WTC11 (cell line): ENCODE measurements around the gene CD34. TPM values are rescaled to one million over a fixed set of nuclear protein-coding genes. Genes with fewer than 3 reads are reported as not detected.

Experiments used
- ATAC-seq: fragments of 200-7000 bp; cut with Tn5 transposase; 2 replicates; pipeline ENCODE4 v1.10.0; 2021; ENCODE audit warnings: mild to moderate bottlenecking, moderate library complexity
- CTCF ChIA-PET: fragments of 300-600 bp; sonication (Branson Sonifier 250); formaldehyde crosslinking; loops from one replicate; lab custom pipeline; 2021; ENCODE audit warnings: antibody characterized with exemption; lab: Charles Lee
- POLR2A ChIA-PET: fragments of 350-600 bp; sonication (Branson Sonifier 250); formaldehyde crosslinking; loops from one replicate; lab custom pipeline; 2021; ENCODE audit warnings: antibody characterized with exemption; lab: Charles Lee
- DNase-seq: peaks from one replicate; pipeline ENCODE4 v3.0.0; 2021; ENCODE audit warnings: low spot score
- H3K27ac Mint-ChIP-seq: 2 replicates; pipeline ENCODE4 v1.8.0; 2021; ENCODE audit warnings: mixed read lengths
- H3K27me3 Mint-ChIP-seq: 2 replicates; pipeline ENCODE4 v1.8.0; 2021; ENCODE audit warnings: low read depth, mild to moderate bottlenecking, moderate library complexity, mixed read lengths
- H3K36me3 Mint-ChIP-seq: 2 replicates; pipeline ENCODE4 v1.8.0; 2021; ENCODE audit warnings: mixed read lengths
- H3K4me1 Mint-ChIP-seq: 2 replicates; pipeline ENCODE4 v1.8.0; 2022; ENCODE audit warnings: mixed read lengths
- H3K4me3 Mint-ChIP-seq: 2 replicates; pipeline ENCODE4 v1.8.0; 2021; ENCODE audit warnings: mild to moderate bottlenecking, moderate library complexity, mixed read lengths
- H3K9me3 Mint-ChIP-seq: 2 replicates; pipeline ENCODE4 v1.8.0; 2021; ENCODE audit warnings: mixed read lengths
- CBFB ChIP-seq: sonication (generic); formaldehyde crosslinking; IDR thresholded peaks from 2 replicates; pipeline ENCODE4 v1.8.1; 2022; ENCODE audit warnings: mild to moderate bottlenecking, low read depth, missing genetic modification reagents
- CREM ChIP-seq: sonication (generic); formaldehyde crosslinking; IDR thresholded peaks from 2 replicates; pipeline ENCODE4 v1.8.1; 2022; ENCODE audit warnings: mild to moderate bottlenecking, missing genetic modification reagents, moderate library complexity
- E2F4 ChIP-seq: sonication (generic); formaldehyde crosslinking; IDR thresholded peaks from 2 replicates; pipeline ENCODE4 v1.8.1; 2022; ENCODE audit warnings: low read depth, mild to moderate bottlenecking, moderate library complexity, missing genetic modification reagents, borderline replicate concordance
- FOXJ3 ChIP-seq: sonication (generic); formaldehyde crosslinking; IDR thresholded peaks from 2 replicates; pipeline ENCODE4 v1.9.0; 2021; ENCODE audit warnings: missing genetic modification reagents, mild to moderate bottlenecking, borderline replicate concordance
- GTF2I ChIP-seq: fragments of 250-450 bp; sonication (Bioruptor Pico); conservative IDR thresholded peaks from 2 replicates; pipeline ENCODE4 v1.4.0; 2021; ENCODE audit warnings: mild to moderate bottlenecking
- IRF2 ChIP-seq: sonication (generic); formaldehyde crosslinking; IDR thresholded peaks from 2 replicates; pipeline ENCODE4 v1.8.0; 2022; ENCODE audit warnings: low read depth, missing genetic modification reagents, borderline replicate concordance
- JAZF1 ChIP-seq: fragments of 250-450 bp; sonication (Bioruptor Pico); IDR thresholded peaks from 2 replicates; pipeline ENCODE4 v1.9.0; 2021; ENCODE audit warnings: moderate library complexity, mild to moderate bottlenecking, inconsistent platforms
- MAX ChIP-seq: sonication (generic); formaldehyde crosslinking; IDR thresholded peaks from 2 replicates; pipeline ENCODE4 v1.8.0; 2022; ENCODE audit warnings: mild to moderate bottlenecking, missing genetic modification reagents
- NFATC4 ChIP-seq: fragments of 250-450 bp; sonication (Bioruptor Pico); IDR thresholded peaks from 2 replicates; pipeline ENCODE4 v1.9.0; 2021; ENCODE audit warnings: mild to moderate bottlenecking
- NFE2L1 ChIP-seq: sonication (generic); formaldehyde crosslinking; IDR thresholded peaks from 2 replicates; pipeline ENCODE4 v1.8.1; 2023; ENCODE audit warnings: missing genetic modification reagents
- PREB ChIP-seq: sonication (generic); formaldehyde crosslinking; IDR thresholded peaks from 2 replicates; pipeline ENCODE4 v1.8.1; 2022; ENCODE audit warnings: mild to moderate bottlenecking, missing genetic modification reagents, moderate library complexity, borderline replicate concordance
- PRRX2 ChIP-seq: fragments of 250-450 bp; sonication (Bioruptor Pico); IDR thresholded peaks from 2 replicates; pipeline ENCODE4 v1.8.0; 2021; ENCODE audit warnings: mild to moderate bottlenecking
- TEAD4 ChIP-seq: sonication (generic); formaldehyde crosslinking; IDR thresholded peaks from 2 replicates; pipeline ENCODE4 v1.8.0; 2022; ENCODE audit warnings: mild to moderate bottlenecking, missing genetic modification reagents
- TP53 ChIP-seq: sonication (generic); formaldehyde crosslinking; IDR thresholded peaks from 2 replicates; pipeline ENCODE4 v1.8.1; 2023; ENCODE audit warnings: mild to moderate bottlenecking, missing genetic modification reagents
- ZBTB43 ChIP-seq: sonication (generic); formaldehyde crosslinking; IDR thresholded peaks from 2 replicates; pipeline ENCODE4 v1.8.1; 2023; ENCODE audit warnings: mild to moderate bottlenecking, missing genetic modification reagents
- ZNF416 ChIP-seq: fragments of 250-450 bp; sonication (Bioruptor Pico); IDR thresholded peaks from 2 replicates; pipeline ENCODE4 v1.9.0; 2021; ENCODE audit warnings: mild to moderate bottlenecking, inconsistent platforms
- ZNF512 ChIP-seq: sonication (generic); formaldehyde crosslinking; IDR thresholded peaks from 2 replicates; pipeline ENCODE4 v1.8.1; 2022; ENCODE audit warnings: missing genetic modification reagents, borderline replicate concordance
- total RNA-seq: library from RNA; stranded (reverse); gene quantifications from 3 replicates; pipeline ENCODE4 v1.2.3, GENCODE V29; 2021
- TF ChIP-seq, protein P1 (sequence below): sonication (generic); formaldehyde crosslinking; IDR thresholded peaks from 2 replicates; pipeline ENCODE4 v1.8.0; 2023; ENCODE audit warnings: missing genetic modification reagents, mild to moderate bottlenecking, borderline replicate concordance
- TF ChIP-seq, protein P2 (sequence below): sonication (generic); formaldehyde crosslinking; IDR thresholded peaks from 2 replicates; pipeline ENCODE4 v1.8.1; 2023; ENCODE audit warnings: mild to moderate bottlenecking, missing genetic modification reagents, borderline replicate concordance

Gene CD34
- total RNA-seq, 1 experiment from 2014 or later: 0.35 TPM

- TF ChIP-seq, protein P1, sequence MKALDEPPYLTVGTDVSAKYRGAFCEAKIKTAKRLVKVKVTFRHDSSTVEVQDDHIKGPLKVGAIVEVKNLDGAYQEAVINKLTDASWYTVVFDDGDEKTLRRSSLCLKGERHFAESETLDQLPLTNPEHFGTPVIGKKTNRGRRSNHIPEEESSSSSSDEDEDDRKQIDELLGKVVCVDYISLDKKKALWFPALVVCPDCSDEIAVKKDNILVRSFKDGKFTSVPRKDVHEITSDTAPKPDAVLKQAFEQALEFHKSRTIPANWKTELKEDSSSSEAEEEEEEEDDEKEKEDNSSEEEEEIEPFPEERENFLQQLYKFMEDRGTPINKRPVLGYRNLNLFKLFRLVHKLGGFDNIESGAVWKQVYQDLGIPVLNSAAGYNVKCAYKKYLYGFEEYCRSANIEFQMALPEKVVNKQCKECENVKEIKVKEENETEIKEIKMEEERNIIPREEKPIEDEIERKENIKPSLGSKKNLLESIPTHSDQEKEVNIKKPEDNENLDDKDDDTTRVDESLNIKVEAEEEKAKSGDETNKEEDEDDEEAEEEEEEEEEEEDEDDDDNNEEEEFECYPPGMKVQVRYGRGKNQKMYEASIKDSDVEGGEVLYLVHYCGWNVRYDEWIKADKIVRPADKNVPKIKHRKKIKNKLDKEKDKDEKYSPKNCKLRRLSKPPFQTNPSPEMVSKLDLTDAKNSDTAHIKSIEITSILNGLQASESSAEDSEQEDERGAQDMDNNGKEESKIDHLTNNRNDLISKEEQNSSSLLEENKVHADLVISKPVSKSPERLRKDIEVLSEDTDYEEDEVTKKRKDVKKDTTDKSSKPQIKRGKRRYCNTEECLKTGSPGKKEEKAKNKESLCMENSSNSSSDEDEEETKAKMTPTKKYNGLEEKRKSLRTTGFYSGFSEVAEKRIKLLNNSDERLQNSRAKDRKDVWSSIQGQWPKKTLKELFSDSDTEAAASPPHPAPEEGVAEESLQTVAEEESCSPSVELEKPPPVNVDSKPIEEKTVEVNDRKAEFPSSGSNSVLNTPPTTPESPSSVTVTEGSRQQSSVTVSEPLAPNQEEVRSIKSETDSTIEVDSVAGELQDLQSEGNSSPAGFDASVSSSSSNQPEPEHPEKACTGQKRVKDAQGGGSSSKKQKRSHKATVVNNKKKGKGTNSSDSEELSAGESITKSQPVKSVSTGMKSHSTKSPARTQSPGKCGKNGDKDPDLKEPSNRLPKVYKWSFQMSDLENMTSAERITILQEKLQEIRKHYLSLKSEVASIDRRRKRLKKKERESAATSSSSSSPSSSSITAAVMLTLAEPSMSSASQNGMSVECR (CRISPR knock-in tag): no peak
- no peak for TF ChIP-seq TEAD4 (CRISPR knock-in tag)
Observed at GRCh38 chr1:207847116-207847515, 63.8 kb downstream of the CD34 start (continued).

- Mint-ChIP-seq H3K27me3 (no peaks in the 10 kb centered on the region), H3K36me3 (no peaks in the 10 kb centered on the region), H3K27ac (no peak overlapping the region), H3K4me1 (no peaks in the 10 kb centered on the region), H3K9me3 (no peaks in the 10 kb centered on the region), H3K4me3 (no peak overlapping the region)
- ChIA-PET CTCF (no interaction called here), POLR2A (no interaction called here)
- TF ChIP-seq ZNF512 (no peak), GTF2I (CRISPR knock-in tag) (no peak), TEAD4 (CRISPR knock-in tag) (no peak), IRF2 (CRISPR knock-in tag) (no peak), CREM (CRISPR knock-in tag) (no peak), E2F4 (no peak), PREB (no peak), PRRX2 (CRISPR knock-in tag) (no peak)
- TF ChIP-seq, protein P2, sequence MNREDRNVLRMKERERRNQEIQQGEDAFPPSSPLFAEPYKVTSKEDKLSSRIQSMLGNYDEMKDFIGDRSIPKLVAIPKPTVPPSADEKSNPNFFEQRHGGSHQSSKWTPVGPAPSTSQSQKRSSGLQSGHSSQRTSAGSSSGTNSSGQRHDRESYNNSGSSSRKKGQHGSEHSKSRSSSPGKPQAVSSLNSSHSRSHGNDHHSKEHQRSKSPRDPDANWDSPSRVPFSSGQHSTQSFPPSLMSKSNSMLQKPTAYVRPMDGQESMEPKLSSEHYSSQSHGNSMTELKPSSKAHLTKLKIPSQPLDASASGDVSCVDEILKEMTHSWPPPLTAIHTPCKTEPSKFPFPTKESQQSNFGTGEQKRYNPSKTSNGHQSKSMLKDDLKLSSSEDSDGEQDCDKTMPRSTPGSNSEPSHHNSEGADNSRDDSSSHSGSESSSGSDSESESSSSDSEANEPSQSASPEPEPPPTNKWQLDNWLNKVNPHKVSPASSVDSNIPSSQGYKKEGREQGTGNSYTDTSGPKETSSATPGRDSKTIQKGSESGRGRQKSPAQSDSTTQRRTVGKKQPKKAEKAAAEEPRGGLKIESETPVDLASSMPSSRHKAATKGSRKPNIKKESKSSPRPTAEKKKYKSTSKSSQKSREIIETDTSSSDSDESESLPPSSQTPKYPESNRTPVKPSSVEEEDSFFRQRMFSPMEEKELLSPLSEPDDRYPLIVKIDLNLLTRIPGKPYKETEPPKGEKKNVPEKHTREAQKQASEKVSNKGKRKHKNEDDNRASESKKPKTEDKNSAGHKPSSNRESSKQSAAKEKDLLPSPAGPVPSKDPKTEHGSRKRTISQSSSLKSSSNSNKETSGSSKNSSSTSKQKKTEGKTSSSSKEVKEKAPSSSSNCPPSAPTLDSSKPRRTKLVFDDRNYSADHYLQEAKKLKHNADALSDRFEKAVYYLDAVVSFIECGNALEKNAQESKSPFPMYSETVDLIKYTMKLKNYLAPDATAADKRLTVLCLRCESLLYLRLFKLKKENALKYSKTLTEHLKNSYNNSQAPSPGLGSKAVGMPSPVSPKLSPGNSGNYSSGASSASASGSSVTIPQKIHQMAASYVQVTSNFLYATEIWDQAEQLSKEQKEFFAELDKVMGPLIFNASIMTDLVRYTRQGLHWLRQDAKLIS (CRISPR knock-in tag): no peak
- ATAC-seq (peak; percentile 41), DNase-seq (no peak)
Observed at GRCh38 chr1:207845109-207845508, 65.8 kb downstream of the CD34 start.

DNA sequence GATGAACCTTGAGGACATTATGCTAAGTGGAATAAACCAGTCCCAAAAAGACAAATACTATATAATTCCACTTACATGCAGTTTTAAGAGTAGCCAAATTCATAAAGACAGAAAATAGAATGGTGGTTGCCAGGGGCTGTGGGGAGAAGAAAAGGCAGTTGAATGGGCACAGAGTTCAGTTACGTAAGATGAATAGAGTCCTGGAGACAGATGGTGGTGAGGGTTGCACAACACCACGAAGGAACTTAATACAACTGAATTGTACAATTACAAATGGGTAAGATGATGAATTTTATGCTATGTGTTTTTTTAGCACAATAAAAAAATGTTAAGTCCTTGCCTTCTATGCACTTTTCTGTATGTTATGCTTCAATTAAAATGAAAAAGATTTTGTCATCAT, 66.6 kb downstream of the CD34 start:
- H3K27ac Mint-ChIP-seq: no peak overlapping the region
- no peak for ATAC-seq
- POLR2A ChIA-PET: no interaction called here
- TF ChIP-seq TEAD4 (CRISPR knock-in tag): no peak
- TF ChIP-seq FOXJ3 (CRISPR knock-in tag): no peak
- TF ChIP-seq JAZF1 (CRISPR knock-in tag): no peak
- no peak for TF ChIP-seq NFATC4 (CRISPR knock-in tag)
- no peak for TF ChIP-seq CBFB (CRISPR knock-in tag)
- no peak for TF ChIP-seq ZNF416
- TF ChIP-seq TP53: no peak
- TF ChIP-seq ZBTB43 (CRISPR knock-in tag): no peak
- TF ChIP-seq MAX (CRISPR knock-in tag): no peak
- no peak for TF ChIP-seq NFE2L1 (CRISPR knock-in tag)

More for the DNA sequence above, 66.6 kb downstream of the CD34 start:
- CTCF ChIA-PET: no interaction called here
- Mint-ChIP-seq H3K27me3 (no peaks in the 10 kb centered on the region), H3K4me1 (no peaks in the 10 kb centered on the region), H3K9me3 (no peaks in the 10 kb centered on the region), H3K4me3 (no peak overlapping the region), H3K36me3 (no peaks in the 10 kb centered on the region)
- DNase-seq: no peak
